Gastroesophageal sphincter (tissue), 3 donors: ENCODE results near the gene SLCO1B1.

ENCODE experiments used
- POLR2A ChIP-seq, 2 donors: fragments of 450-650 bp; IDR thresholded peaks; one replicate each; pipeline ENCODE4 v1.6.1; 2017; ENCODE audit warnings: antibody characterized with exemption in 2 of 2, mild to moderate bottlenecking in 2 of 2, moderate library complexity in 1 of 2
- POLR2AphosphoS5 ChIP-seq: sonication (generic); formaldehyde crosslinking; IDR thresholded peaks from one replicate; pipeline ENCODE4 v1.6.1; 2017; ENCODE audit warnings: antibody characterized with exemption
- TF ChIP-seq, protein P1 (sequence below), 4 experiments: fragments of 200-600 bp in 2 of 4; fragments of 450-650 bp in 2 of 4; sonication (generic) in 1 of 4; IDR thresholded peaks; one replicate each; pipeline ENCODE4 v1.5.1; 2017 to 2019; ENCODE audit warnings: antibody characterized with exemption in 4 of 4, mild to moderate bottlenecking in 2 of 4, moderate library complexity in 2 of 4

DNA sequence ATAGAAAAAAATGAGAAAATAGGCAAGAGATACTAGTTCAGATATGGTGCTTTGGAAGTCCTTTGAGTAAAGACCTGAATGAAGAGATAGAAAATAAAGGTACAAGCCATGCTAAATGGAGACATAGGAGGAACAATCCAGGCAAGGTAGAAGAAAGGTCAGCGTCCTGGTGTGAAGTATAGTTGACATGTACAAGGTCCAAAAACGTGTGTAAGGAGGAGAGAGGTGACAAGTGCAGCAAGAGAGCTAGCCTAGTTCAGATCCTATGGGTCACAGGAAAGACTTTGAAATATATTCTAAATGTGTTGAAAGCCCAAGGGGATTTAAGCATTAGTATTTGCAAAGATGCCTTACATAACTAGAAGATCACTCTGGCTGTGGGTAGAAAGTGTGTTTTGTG is 88.2 kb downstream of the SLCO1B1 start:
- TF ChIP-seq POLR2A (IDR thresholded peaks at IDR 0.05): no peak
- TF ChIP-seq, protein P1, sequence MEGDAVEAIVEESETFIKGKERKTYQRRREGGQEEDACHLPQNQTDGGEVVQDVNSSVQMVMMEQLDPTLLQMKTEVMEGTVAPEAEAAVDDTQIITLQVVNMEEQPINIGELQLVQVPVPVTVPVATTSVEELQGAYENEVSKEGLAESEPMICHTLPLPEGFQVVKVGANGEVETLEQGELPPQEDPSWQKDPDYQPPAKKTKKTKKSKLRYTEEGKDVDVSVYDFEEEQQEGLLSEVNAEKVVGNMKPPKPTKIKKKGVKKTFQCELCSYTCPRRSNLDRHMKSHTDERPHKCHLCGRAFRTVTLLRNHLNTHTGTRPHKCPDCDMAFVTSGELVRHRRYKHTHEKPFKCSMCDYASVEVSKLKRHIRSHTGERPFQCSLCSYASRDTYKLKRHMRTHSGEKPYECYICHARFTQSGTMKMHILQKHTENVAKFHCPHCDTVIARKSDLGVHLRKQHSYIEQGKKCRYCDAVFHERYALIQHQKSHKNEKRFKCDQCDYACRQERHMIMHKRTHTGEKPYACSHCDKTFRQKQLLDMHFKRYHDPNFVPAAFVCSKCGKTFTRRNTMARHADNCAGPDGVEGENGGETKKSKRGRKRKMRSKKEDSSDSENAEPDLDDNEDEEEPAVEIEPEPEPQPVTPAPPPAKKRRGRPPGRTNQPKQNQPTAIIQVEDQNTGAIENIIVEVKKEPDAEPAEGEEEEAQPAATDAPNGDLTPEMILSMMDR (IDR thresholded peaks at IDR 0.05): no peak
- TF ChIP-seq POLR2AphosphoS5: no peak
